ENCODE data around the gene FOXK2. TPM values are rescaled to one million over a fixed set of nuclear protein-coding genes. Genes with fewer than 3 reads are reported as not detected.
"Not testable (repeated sequence)": the region's sequence is repeated elsewhere in the genome, so short reads cannot be mapped to it uniquely, and the experiment has no call there.

FOXK2 gene
- total RNA-seq, 2 donors from 2014 or later = 59.9 to 61.0 TPM

GRCh38 chr17:82565551-82565950 is 46.0 kb downstream of the FOXK2 start:
- no peak for ATAC-seq (replicated peaks in 1 of 2)
- Mint-ChIP-seq H3K36me3 (ENCODE audit: insufficient read depth in 2 of 2) (peaks cover 0 to 9% of the 10 kb centered on the region in 2 donors), H3K27me3 (ENCODE audit: low read depth) (no peaks in the 10 kb centered on the region), H3K4me1 (ENCODE audit: low read depth) (peaks cover 9% of the 10 kb centered on the region), H3K27ac (no peak overlapping the region), H3K4me3 (no peak overlapping the region), H3K9me3 (no peaks in the 10 kb centered on the region)
- DNase-seq = no peak

GRCh38 chr17:82566129-82566960 is 46.8 kb downstream of the FOXK2 start:
- no peaks in the 10 kb centered on the region for H3K27me3 Mint-ChIP-seq (ENCODE audit: low read depth)
- H3K4me3 Mint-ChIP-seq = no peak overlapping the region
- H3K27ac Mint-ChIP-seq = no peak overlapping the region
- DNase-seq (no peak), ATAC-seq (replicated peaks in 1 of 2) (no peak)
- H3K4me1 Mint-ChIP-seq (ENCODE audit: low read depth) = peaks cover 2% of the 10 kb centered on the region
- no peaks in the 10 kb centered on the region for H3K9me3 Mint-ChIP-seq
- peaks cover 0 to 10% of the 10 kb centered on the region in 2 donors for H3K36me3 Mint-ChIP-seq (ENCODE audit: insufficient read depth in 2 of 2)

- H3K27ac Mint-ChIP-seq = no peak overlapping the region
- no peaks in the 10 kb centered on the region for H3K9me3 Mint-ChIP-seq
- no peak overlapping the region for H3K4me3 Mint-ChIP-seq
- no peaks in the 10 kb centered on the region for H3K27me3 Mint-ChIP-seq (ENCODE audit: low read depth)
- DNase-seq (no peak), ATAC-seq (replicated peaks in 1 of 2) (no peak)
- H3K4me1 Mint-ChIP-seq (ENCODE audit: low read depth) = no peaks in the 10 kb centered on the region
- H3K36me3 Mint-ChIP-seq (ENCODE audit: insufficient read depth in 2 of 2) = peaks cover 0 to 14% of the 10 kb centered on the region in 2 donors
These were observed 47.8 kb downstream of the FOXK2 start for GRCh38 chr17:82567286-82567685.

GRCh38 chr17:82568997-82569393 is 49.5 kb downstream of the FOXK2 start:
- Mint-ChIP-seq H3K4me1 (ENCODE audit: low read depth) (no peaks in the 10 kb centered on the region), H3K4me3 (no peak overlapping the region), H3K9me3 (no peaks in the 10 kb centered on the region), H3K27ac (no peak overlapping the region), H3K36me3 (ENCODE audit: insufficient read depth in 2 of 2) (peaks cover 0 to 15% of the 10 kb centered on the region in 2 donors), H3K27me3 (ENCODE audit: low read depth) (no peaks in the 10 kb centered on the region)
- no peak for ATAC-seq (replicated peaks in 1 of 2)
- no peak for DNase-seq

- H3K9me3 Mint-ChIP-seq = no peaks in the 10 kb centered on the region
- H3K36me3 Mint-ChIP-seq (ENCODE audit: insufficient read depth in 2 of 2) = peaks cover 0 to 18% of the 10 kb centered on the region in 2 donors
- DNase-seq = no peak
- ATAC-seq (replicated peaks in 1 of 2) = no peak
- H3K4me1 Mint-ChIP-seq (ENCODE audit: low read depth) = no peaks in the 10 kb centered on the region
- no peak overlapping the region for H3K4me3 Mint-ChIP-seq
- no peak overlapping the region for H3K27ac Mint-ChIP-seq
- H3K27me3 Mint-ChIP-seq (ENCODE audit: low read depth) = no peaks in the 10 kb centered on the region
These were observed 50.1 kb downstream of the FOXK2 start for GRCh38 chr17:82569621-82570020.

- Mint-ChIP-seq H3K27me3 (ENCODE audit: low read depth) (no peaks in the 10 kb centered on the region), H3K27ac (no peak overlapping the region), H3K4me1 (ENCODE audit: low read depth) (no peaks in the 10 kb centered on the region), H3K4me3 (no peak overlapping the region), H3K9me3 (no peaks in the 10 kb centered on the region), H3K36me3 (ENCODE audit: insufficient read depth in 2 of 2) (peaks cover 0 to 15% of the 10 kb centered on the region in 2 donors)
- no peak for ATAC-seq (replicated peaks in 1 of 2)
- no peak for DNase-seq
These were observed 50.7 kb downstream of the FOXK2 start for GRCh38 chr17:82570277-82570676.

GRCh38 chr17:82571855-82572254 is 52.3 kb downstream of the FOXK2 start:
- ATAC-seq (replicated peaks in 1 of 2) = no peak

GRCh38 chr17:82574041-82574440 is 54.5 kb downstream of the FOXK2 start:
- Mint-ChIP-seq H3K4me3 (no peak overlapping the region), H3K27me3 (ENCODE audit: low read depth) (no peaks in the 10 kb centered on the region), H3K27ac (no peak overlapping the region), H3K9me3 (no peaks in the 10 kb centered on the region), H3K36me3 (ENCODE audit: insufficient read depth in 2 of 2) (peaks cover 4 to 18% of the 10 kb centered on the region in 2 donors), H3K4me1 (ENCODE audit: low read depth) (no peaks in the 10 kb centered on the region)
- ATAC-seq (replicated peaks in 1 of 2) (no peak), DNase-seq (no peak)

More at GRCh38 chr17:82571855-82572254, 52.3 kb downstream of the FOXK2 start:
- no peak overlapping the region for H3K4me3 Mint-ChIP-seq
- no peak for DNase-seq
- H3K9me3 Mint-ChIP-seq = no peaks in the 10 kb centered on the region
- peaks cover 4 to 18% of the 10 kb centered on the region in 2 donors for H3K36me3 Mint-ChIP-seq (ENCODE audit: insufficient read depth in 2 of 2)
- no peaks in the 10 kb centered on the region for H3K4me1 Mint-ChIP-seq (ENCODE audit: low read depth)
- no peaks in the 10 kb centered on the region for H3K27me3 Mint-ChIP-seq (ENCODE audit: low read depth)
- no peak overlapping the region for H3K27ac Mint-ChIP-seq

GRCh38 chr17:82575581-82576221 is 56.2 kb downstream of the FOXK2 start:
- not testable (repeated sequence) for H3K9me3 Mint-ChIP-seq; H3K27me3 Mint-ChIP-seq (ENCODE audit: low read depth); H3K27ac Mint-ChIP-seq; DNase-seq; H3K4me3 Mint-ChIP-seq; ATAC-seq (replicated peaks in 1 of 2); H3K4me1 Mint-ChIP-seq (ENCODE audit: low read depth)
- H3K36me3 Mint-ChIP-seq (ENCODE audit: insufficient read depth in 2 of 2) = peaks cover 4 to 13% of the 10 kb centered on the region in 2 donors

GRCh38 chr17:82577300-82577699 is 57.8 kb downstream of the FOXK2 start:
- H3K9me3 Mint-ChIP-seq = no peaks in the 10 kb centered on the region
- H3K36me3 Mint-ChIP-seq (ENCODE audit: insufficient read depth in 2 of 2) = peaks cover 4 to 9% of the 10 kb centered on the region in 2 donors
- H3K4me1 Mint-ChIP-seq (ENCODE audit: low read depth) = no peaks in the 10 kb centered on the region
- no peak overlapping the region for H3K27ac Mint-ChIP-seq
- DNase-seq = no peak
- no peak for ATAC-seq (replicated peaks in 1 of 2)
- no peaks in the 10 kb centered on the region for H3K27me3 Mint-ChIP-seq (ENCODE audit: low read depth)
- H3K4me3 Mint-ChIP-seq = no peak overlapping the region

- not testable (repeated sequence) for H3K4me3 Mint-ChIP-seq; H3K27ac Mint-ChIP-seq; H3K9me3 Mint-ChIP-seq; H3K36me3 Mint-ChIP-seq (ENCODE audit: insufficient read depth in 2 of 2); DNase-seq; H3K4me1 Mint-ChIP-seq (ENCODE audit: low read depth); ATAC-seq (replicated peaks in 1 of 2); H3K27me3 Mint-ChIP-seq (ENCODE audit: low read depth)
These were observed 60.4 kb downstream of the FOXK2 start for GRCh38 chr17:82579969-82580368.

GRCh38 chr17:82582213-82582612 is 62.7 kb downstream of the FOXK2 start:
- no peaks in the 10 kb centered on the region for H3K9me3 Mint-ChIP-seq
- DNase-seq = no peak
- ATAC-seq (replicated peaks in 1 of 2) = no peak
- peaks cover 7 to 8% of the 10 kb centered on the region in 2 donors for H3K36me3 Mint-ChIP-seq (ENCODE audit: insufficient read depth in 2 of 2)
- no peak overlapping the region for H3K27ac Mint-ChIP-seq
- no peak overlapping the region for H3K4me3 Mint-ChIP-seq
- no peaks in the 10 kb centered on the region for H3K27me3 Mint-ChIP-seq (ENCODE audit: low read depth)
- H3K4me1 Mint-ChIP-seq (ENCODE audit: low read depth) = peaks cover 16% of the 10 kb centered on the region

- no peak overlapping the region for H3K27ac Mint-ChIP-seq
These were observed 63.2 kb downstream of the FOXK2 start for GRCh38 chr17:82582709-82583108.

More at GRCh38 chr17:82582709-82583108, 63.2 kb downstream of the FOXK2 start:
- Mint-ChIP-seq H3K4me1 (ENCODE audit: low read depth) (peaks cover 21% of the 10 kb centered on the region), H3K36me3 (ENCODE audit: insufficient read depth in 2 of 2) (peaks cover 8 to 9% of the 10 kb centered on the region in 2 donors), H3K27me3 (ENCODE audit: low read depth) (no peaks in the 10 kb centered on the region), H3K4me3 (no peak overlapping the region), H3K9me3 (no peaks in the 10 kb centered on the region)
- DNase-seq = no peak
- ATAC-seq (replicated peaks in 1 of 2) = no peak
